NCI-H187 (cell line): ENCODE data around the gene EEF1G.
A peak's percentile ranks its signal among the peaks of the same experiment; 100 is the strongest.
"Not testable (repeated sequence)": the region's sequence is repeated elsewhere in the genome, so short reads cannot be mapped to it uniquely, and the experiment has no call there.

Experiments used
- DNase-seq, 2 experiments: peaks; one replicate each; lab custom pipeline; 2025; lab: John Stamatoyannopoulos, UW

The EEF1G gene

GRCh38 chr11:62603072-62603408, 29.3 kb upstream of the EEF1G start:
- DNase-seq = no peak

- peak in 1 of 2 experiments; percentile 36 for DNase-seq
Observed at GRCh38 chr11:62602141-62603071, 28.7 kb upstream of the EEF1G start.

GRCh38 chr11:62601372-62602140, 27.9 kb upstream of the EEF1G start, which contains the start of gene MTA2:
Gene MTA2, minus strand, starts transcription at chr11:62601865. Its CDS starts 415 bp downstream, at chr11:62601450.
- DNase-seq = peak; percentile 97 to 98

GRCh38 chr11:62601122-62601371, 27.4 kb upstream of the EEF1G start:
- DNase-seq = no peak

- DNase-seq = no peak
Observed at GRCh38 chr11:62600367-62601121, 26.9 kb upstream of the EEF1G start.

- no peak for DNase-seq
Observed at GRCh38 chr11:62599901-62600300, 26.2 kb upstream of the EEF1G start.

- DNase-seq = peak; percentile 51 to 96
Observed at GRCh38 chr11:62599069-62599696, 25.5 kb upstream of the EEF1G start.

- no peak for DNase-seq
Observed at GRCh38 chr11:62595124-62595523, 21.4 kb upstream of the EEF1G start.

GRCh38 chr11:62593434-62594044, 19.8 kb upstream of the EEF1G start:
- peak; percentile 9 to 10 for DNase-seq

- no peak for DNase-seq
Observed at GRCh38 chr11:62592989-62593421, 19.3 kb upstream of the EEF1G start.

GRCh38 chr11:62592146-62592815, 18.6 kb upstream of the EEF1G start:
- DNase-seq = no peak

- DNase-seq = peak; percentile 96 to 97
Observed at GRCh38 chr11:62591448-62592145, 17.9 kb upstream of the EEF1G start, which contains the start of gene TUT1. Gene TUT1, minus strand, starts transcription at chr11:62591523. Its CDS starts 38 bp downstream, at chr11:62591485.

- no peak for DNase-seq
Observed at GRCh38 chr11:62588966-62589637, 15.4 kb upstream of the EEF1G start.

GRCh38 chr11:62585356-62585755, 11.7 kb upstream of the EEF1G start:
- DNase-seq = not testable (repeated sequence)

GRCh38 chr11:62581735-62582134, 8.0 kb upstream of the EEF1G start:
- not testable (repeated sequence) for DNase-seq

GRCh38 chr11:62580959-62581715, 7.4 kb upstream of the EEF1G start:
- no peak for DNase-seq

- no peak for DNase-seq
Observed at GRCh38 chr11:62579252-62579651, 5.6 kb upstream of the EEF1G start.

- DNase-seq = no peak
Observed at GRCh38 chr11:62578541-62578940, 4.8 kb upstream of the EEF1G start.
